Measurements from ENCODE around the gene CP. TPM values are rescaled to one million over a fixed set of nuclear protein-coding genes. Genes with fewer than 3 reads are reported as not detected.

The CP gene
- total and polyA plus RNA-seq, 9 of the 15 experiments (the other 6 are each of a cell fraction or from before 2014, with no cell fraction given) = 0.30 to 0.75 TPM; not detected in 7

DNA sequence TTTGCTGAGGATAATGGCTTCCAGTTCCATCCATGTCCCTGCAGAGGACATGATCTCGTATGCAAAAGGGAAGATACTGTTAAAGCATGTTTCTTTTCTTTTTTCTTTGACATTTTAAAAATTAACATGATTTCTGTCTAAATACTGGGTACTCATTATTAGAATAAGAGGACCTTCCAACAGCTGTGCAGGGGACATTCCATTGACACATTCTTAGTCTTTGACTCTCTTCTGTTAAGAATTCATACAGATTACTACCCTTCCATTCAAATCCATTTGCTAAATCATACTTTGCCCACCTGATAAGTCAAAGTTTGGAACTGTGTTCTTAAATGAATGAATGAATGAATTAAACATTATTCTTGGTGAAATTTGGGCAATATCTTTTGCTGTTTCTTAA lies 5.1 kb upstream of the CP start:
- in situ Hi-C loops (cut with MboI) = no loop called here
- Histone ChIP-seq H3K9me1 (ENCODE audit: control insufficient read depth, insufficient read depth, low read length) (no peaks in the 10 kb centered on the region), H3K9ac (ENCODE audit: insufficient read depth in 1 of 2, low read depth in 2 of 2, low read length in 2 of 2) (no peak overlapping the region), H3K4me1 (replicated peaks in 1 of 2; ENCODE audit: control insufficient read depth in 2 of 2, insufficient read depth in 2 of 2, low read length in 2 of 2) (peaks cover 0 to 2% of the 10 kb centered on the region in 2 experiments; a peak in 2 of 5 replicates), H3K79me2 (ENCODE audit: control insufficient read depth, insufficient read depth, low read length) (no peaks in the 10 kb centered on the region), H3K4me3 (no peak overlapping the region), H3K36me3 (ENCODE audit: control insufficient read depth, insufficient read depth, low read length) (no peaks in the 10 kb centered on the region), H4K20me1 (replicated peaks; ENCODE audit: control insufficient read depth, insufficient read depth, low read length) (no peaks in the 10 kb centered on the region), H3K4me2 (ENCODE audit: insufficient read depth, low read length) (no peak overlapping the region), H2AFZ (ENCODE audit: low read depth, low read length) (no peak overlapping the region), H3K27ac (ENCODE audit: extremely low read depth, low read depth, low read length) (no peak overlapping the region), H3K9me3 (replicated peaks; ENCODE audit: control insufficient read depth, insufficient read depth, low read depth, low read length) (no peaks in the 10 kb centered on the region), H3K27me3 (ENCODE audit: control insufficient read depth in 2 of 2, insufficient read depth in 2 of 2, low read length in 2 of 2) (no peaks in the 10 kb centered on the region)
- FAIRE-seq (no peak), ATAC-seq (no peak), DNase-seq (ENCODE audit: extremely low read depth in 1 of 4, low spot score in 3 of 4) (no peak)
- TF ChIP-seq TBP (optimal IDR thresholded peaks at IDR 0.05; ENCODE audit: low read depth, low read length) (no peak), CBFA2T2 (conservative IDR thresholded peaks at IDR 0.05) (no peak), FOXM1 (IDR thresholded peaks at IDR 0.05; ENCODE audit: low read depth) (no peak), FOXM1 (CRISPR knock-in tag; IDR thresholded peaks at IDR 0.05; ENCODE audit: low read depth) (no peak), SRF (CRISPR knock-in tag; IDR thresholded peaks at IDR 0.05) (no peak), TRIM25 (IDR thresholded peaks at IDR 0.05; ENCODE audit: borderline replicate concordance) (no peak), HDGF (IDR thresholded peaks at IDR 0.05) (no peak), MAZ (CRISPR knock-in tag; conservative IDR thresholded peaks at IDR 0.05 in 1 of 2, IDR thresholded peaks at IDR 0.05 in 1 of 2) (no peak), LCOR (CRISPR knock-in tag; IDR thresholded peaks at IDR 0.05) (no peak), SAFB2 (IDR thresholded peaks at IDR 0.05; ENCODE audit: borderline replicate concordance, low read depth, low read length, severe bottlenecking) (no peak), DACH1 (IDR thresholded peaks at IDR 0.05; ENCODE audit: partially characterized antibody) (no peak), PTBP1 (IDR thresholded peaks at IDR 0.05; ENCODE audit: low read depth, low read length) (no peak), ZNF561 (CRISPR knock-in tag; conservative IDR thresholded peaks at IDR 0.05) (no peak), ATF2 (CRISPR knock-in tag; IDR thresholded peaks at IDR 0.05) (no peak), GABPA (tag; conservative IDR thresholded peaks at IDR 0.05; ENCODE audit: low read depth) (no peak), ZNF551 (CRISPR knock-in tag; IDR thresholded peaks at IDR 0.05) (no peak), ZNF146 (CRISPR knock-in tag; IDR thresholded peaks at IDR 0.05; ENCODE audit: unreplicated experiment) (no peak)
- TF ChIP-seq, protein P1, sequence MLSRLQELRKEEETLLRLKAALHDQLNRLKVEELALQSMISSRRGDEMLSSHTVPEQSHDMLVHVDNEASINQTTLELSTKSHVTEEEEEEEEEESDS (CRISPR knock-in tag; IDR thresholded peaks at IDR 0.05) = no peak
- TF ChIP-seq, protein P2, sequence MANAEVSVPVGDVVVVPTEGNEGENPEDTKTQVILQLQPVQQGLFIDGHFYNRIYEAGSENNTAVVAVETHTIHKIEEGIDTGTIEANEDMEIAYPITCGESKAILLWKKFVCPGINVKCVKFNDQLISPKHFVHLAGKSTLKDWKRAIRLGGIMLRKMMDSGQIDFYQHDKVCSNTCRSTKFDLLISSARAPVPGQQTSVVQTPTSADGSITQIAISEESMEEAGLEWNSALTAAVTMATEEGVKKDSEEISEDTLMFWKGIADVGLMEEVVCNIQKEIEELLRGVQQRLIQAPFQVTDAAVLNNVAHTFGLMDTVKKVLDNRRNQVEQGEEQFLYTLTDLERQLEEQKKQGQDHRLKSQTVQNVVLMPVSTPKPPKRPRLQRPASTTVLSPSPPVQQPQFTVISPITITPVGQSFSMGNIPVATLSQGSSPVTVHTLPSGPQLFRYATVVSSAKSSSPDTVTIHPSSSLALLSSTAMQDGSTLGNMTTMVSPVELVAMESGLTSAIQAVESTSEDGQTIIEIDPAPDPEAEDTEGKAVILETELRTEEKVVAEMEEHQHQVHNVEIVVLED (CRISPR knock-in tag; IDR thresholded peaks at IDR 0.05) = no peak
- 33% methylated on average over 1 of the region's 1 CpG for WGBS (ENCODE audit: insufficient coverage, low coverage, missing lambda C conversion rate)
- intact Hi-C loops (cut with micrococcal nuclease) = no loop called here
- BruUV-seq (replicated peaks) = no TSS peak
- POLR2A ChIA-PET = no interaction called here
- CTCF ChIA-PET (ENCODE audit: low intra/inter-chr PET ratio) = no interaction called here
